GM23248 (cell line): ENCODE data around the gene ZNF22. TPM values are rescaled to one million over a fixed set of nuclear protein-coding genes. Genes with fewer than 3 reads are reported as not detected.
A peak's percentile ranks its signal among the peaks of the same experiment; 100 is the strongest.

Experiments
- DNase-seq: peaks from one replicate; pipeline ENCODE4 v3.0.0-alpha.2; 2015
- H2AFZ ChIP-seq: fragments of 200-600 bp; sonication (generic); 2 replicates; pipeline ENCODE4 v1.6.1; 2016; ENCODE audit warnings: antibody characterized with exemption
- H3F3A ChIP-seq: fragments of 200-600 bp; sonication (generic); 2 replicates; pipeline ENCODE4 v1.6.1; 2016; ENCODE audit warnings: mild to moderate bottlenecking, antibody characterized with exemption, mixed run types; ENCODE audit not compliant: insufficient read depth
- H3K27ac ChIP-seq: fragments of 200-600 bp; sonication (generic); 2 replicates; pipeline ENCODE4 v1.5.1; 2016; ENCODE audit warnings: mild to moderate bottlenecking
- H3K27me3 ChIP-seq: fragments of 200-600 bp; sonication (generic); replicated peaks from 2 replicates; pipeline ENCODE4 v1.6.1; 2016; ENCODE audit warnings: mild to moderate bottlenecking; ENCODE audit not compliant: insufficient read depth
- H3K36me3 ChIP-seq: fragments of 200-600 bp; sonication (generic); 2 replicates; pipeline ENCODE4 v1.6.1; 2016; ENCODE audit warnings: low read depth, mild to moderate bottlenecking
- H3K4me1 ChIP-seq: fragments of 200-600 bp; sonication (generic); 2 replicates; pipeline ENCODE4 v1.6.1; 2016; ENCODE audit warnings: mild to moderate bottlenecking; ENCODE audit not compliant: insufficient read depth
- H3K4me2 ChIP-seq: fragments of 200-600 bp; sonication (generic); one replicate; pipeline ENCODE4 v1.6.1; 2016; ENCODE audit warnings: mild to moderate bottlenecking; ENCODE audit not compliant: unreplicated experiment
- H3K4me3 ChIP-seq: fragments of 200-600 bp; sonication (generic); 2 replicates; pipeline ENCODE4 v1.5.1; 2016; ENCODE audit warnings: mild to moderate bottlenecking
- H3K79me2 ChIP-seq: fragments of 200-600 bp; sonication (generic); 2 replicates; pipeline ENCODE4 v1.6.1; 2016; ENCODE audit warnings: mild to moderate bottlenecking; ENCODE audit not compliant: insufficient read depth
- H3K9ac ChIP-seq: fragments of 200-600 bp; sonication (generic); 2 replicates; pipeline ENCODE4 v1.6.1; 2016; ENCODE audit warnings: mild to moderate bottlenecking
- H3K9me2 ChIP-seq: fragments of 200-600 bp; sonication (generic); 2 replicates; pipeline ENCODE4 v1.6.1; 2016; ENCODE audit warnings: mixed run types, mild to moderate bottlenecking, moderate library complexity; ENCODE audit not compliant: insufficient read depth
- H3K9me3 ChIP-seq: fragments of 200-600 bp; sonication (generic); one replicate; pipeline ENCODE4 v1.6.1; 2017; ENCODE audit warnings: low read depth
- H4K20me1 ChIP-seq: fragments of 200-600 bp; sonication (generic); 2 replicates; pipeline ENCODE4 v1.6.0; 2016; ENCODE audit not compliant: insufficient read depth
- EZH2 ChIP-seq: fragments of 200-600 bp; sonication (generic); IDR thresholded peaks from 2 replicates; pipeline ENCODE4 v1.6.1; 2018; ENCODE audit warnings: antibody characterized with exemption, mild to moderate bottlenecking; ENCODE audit not compliant: insufficient read depth, poor library complexity, severe bottlenecking
- EZH2phosphoT487 ChIP-seq: fragments of 200-600 bp; sonication (generic); IDR thresholded peaks from 2 replicates; pipeline ENCODE4 v1.6.1; 2018; ENCODE audit warnings: antibody characterized with exemption, moderate library complexity, mild to moderate bottlenecking, low read depth; ENCODE audit not compliant: insufficient read depth
- WGBS, 2 experiments: methylation state at CpG; one replicate each; pipeline ENCODE4 v1.1.6; 2015 to 2017; ENCODE audit warnings: low lambda C conversion rate in 2 of 2, low coverage in 1 of 2; ENCODE audit errors: missing lambda C conversion rate in 2 of 2; 5-methylcytosine and 5-hydroxymethylcytosine counted together
- in situ Hi-C: fragments of 300-500 bp; cut with MboI; formaldehyde crosslinking; loops from 2 replicates; pipeline ENCODE4 v1.15.0; 2020
- polyA plus RNA-seq: library from polyadenylated mRNA; unstranded; fragments of >200 nt; fragmentation: Nextera tagmentation; extraction: Ambion mirVana; gene quantifications from 2 replicates; pipeline ENCODE4 v1.2.1, GENCODE V29; 2016
- total RNA-seq: library from RNA; depleted of rRNA; stranded (reverse); fragments of >200 nt; shearing (Covaris generic); gene quantifications from 2 replicates; pipeline ENCODE4 v1.2.3, GENCODE V29; 2014

ZNF22 gene
- total and polyA plus RNA-seq, 2 experiments from 2014 or later, result 15.5 to 17.3 TPM

GRCh38 chr10:44978213-44978569 is 22.5 kb upstream of the ZNF22 start:
- peak overlapping the region; percentile 72 for H2AFZ ChIP-seq
- H3F3A ChIP-seq, result peaks cover 18% of the 10 kb centered on the region; the same call in 1 of the 2 replicates
- no peaks in the 10 kb centered on the region for H3K9me2 ChIP-seq
- peak overlapping the region; percentile 65 for H3K4me3 ChIP-seq
- no peaks in the 10 kb centered on the region for H3K79me2 ChIP-seq
- H3K4me2 ChIP-seq, result peak overlapping the region; percentile 87
- H3K36me3 ChIP-seq, result no peaks in the 10 kb centered on the region
- WGBS, 2 experiments, result 64 to 71% methylated on average over 4 of the region's 4 CpGs
- no peaks in the 10 kb centered on the region for H3K9me3 ChIP-seq
- in situ Hi-C loops, result loop anchor here (25.0 kb wide), 1 partner anchor 1316 kb away; no protein-coding TSS in a partner anchor
- TF ChIP-seq EZH2phosphoT487 (no peak), EZH2 (no peak)
- H4K20me1 ChIP-seq, result no peaks in the 10 kb centered on the region
- H3K9ac ChIP-seq, result peak overlapping the region; percentile 70
- peaks cover 50% of the 10 kb centered on the region for H3K4me1 ChIP-seq
- peak overlapping the region; percentile 33 for H3K27ac ChIP-seq
- DNase-seq, result no peak
- H3K27me3 ChIP-seq, result no peaks in the 10 kb centered on the region

GRCh38 chr10:44978570-44979280 is 22.0 kb upstream of the ZNF22 start, which contains the start of gene DEPP1:
Gene DEPP1, minus strand, starts transcription at chr10:44978809. Its CDS starts 779 bp downstream, at chr10:44978030.
- no peaks in the 10 kb centered on the region for H3K27me3 ChIP-seq
- H2AFZ ChIP-seq, result peak within 1 kb of the TSS; percentile 72
- DNase-seq, result peak; percentile 88
- in situ Hi-C loops, result loop anchor here (25.0 kb wide), 1 partner anchor 1316 kb away; no protein-coding TSS in a partner anchor
- WGBS, 2 experiments, result 46% methylated on average over 12 of the region's 12 CpGs
- peaks cover 18% of the 10 kb centered on the region; the same call in 1 of the 2 replicates for H3F3A ChIP-seq
- peak within 1 kb of the TSS; percentile 33 for H3K27ac ChIP-seq
- H3K9me2 ChIP-seq, result no peaks in the 10 kb centered on the region
- no peaks in the 10 kb centered on the region for H3K9me3 ChIP-seq
- H3K9ac ChIP-seq, result peak within 1 kb of the TSS; percentile 70
- no peaks in the 10 kb centered on the region for H3K79me2 ChIP-seq
- no peaks in the 10 kb centered on the region for H4K20me1 ChIP-seq
- H3K4me1 ChIP-seq, result peaks cover 50% of the 10 kb centered on the region
- H3K36me3 ChIP-seq, result no peaks in the 10 kb centered on the region
- no peak for TF ChIP-seq EZH2phosphoT487
- TF ChIP-seq EZH2, result no peak
- H3K4me2 ChIP-seq, result peak within 1 kb of the TSS; percentile 87
- H3K4me3 ChIP-seq, result peak within 1 kb of the TSS; percentile 65

GRCh38 chr10:44979281-44980191 is 21.2 kb upstream of the ZNF22 start:
- TF ChIP-seq EZH2phosphoT487, result no peak
- no peak for TF ChIP-seq EZH2
- Histone ChIP-seq H3K9me2 (no peaks in the 10 kb centered on the region), H3K27me3 (no peaks in the 10 kb centered on the region), H3K79me2 (no peaks in the 10 kb centered on the region), H3K9ac (peak overlapping the region; percentile 70), H3F3A (peaks cover 18% of the 10 kb centered on the region; the same call in 1 of the 2 replicates), H3K4me3 (no peak overlapping the region), H3K4me2 (peak overlapping the region; percentile 87), H2AFZ (peak overlapping the region; percentile 72), H3K27ac (peak overlapping the region; percentile 86), H4K20me1 (no peaks in the 10 kb centered on the region), H3K9me3 (no peaks in the 10 kb centered on the region), H3K4me1 (peaks cover 50% of the 10 kb centered on the region), H3K36me3 (no peaks in the 10 kb centered on the region)
- WGBS, 2 experiments, result 84 to 86% methylated on average over 12 to 13 of the region's 13 CpGs
- no peak for DNase-seq
- in situ Hi-C loops, result loop anchor here (25.0 kb wide), 1 partner anchor 1317 kb away; no protein-coding TSS in a partner anchor
